Mucosa of descending colon (tissue), 3 donors: ENCODE results near the gene CFAP97. TPM values are rescaled to one million over a fixed set of nuclear protein-coding genes. Genes with fewer than 3 reads are reported as not detected.
"Not testable (repeated sequence)": the region's sequence is repeated elsewhere in the genome, so short reads cannot be mapped to it uniquely, and the experiment has no call there.

ENCODE experiments used
- ATAC-seq: fragments of 200-7000 bp; cut with Tn5 transposase; one replicate; pipeline ENCODE4 v1.9.1; 2020; ENCODE audit warnings: mild to moderate bottlenecking, moderate library complexity
- DNase-seq, 3 donors: peaks; one replicate each; pipeline ENCODE4 v3.0.0-alpha.2; 2020
- H3K36me3 ChIP-seq: fragments of 200-600 bp; one replicate; pipeline ENCODE4 v1.8.0; 2021; ENCODE audit warnings: low read depth, mild to moderate bottlenecking
- H3K4me1 ChIP-seq: fragments of 200-600 bp; one replicate; pipeline ENCODE4 v1.8.0; 2021; ENCODE audit warnings: low read depth, mild to moderate bottlenecking
- H3K4me3 ChIP-seq: fragments of 200-600 bp; one replicate; pipeline ENCODE4 v1.8.0; 2021; ENCODE audit warnings: mild to moderate bottlenecking
- H3K9me3 ChIP-seq: fragments of 200-600 bp; one replicate; pipeline ENCODE4 v1.8.0; 2021; ENCODE audit warnings: mild to moderate bottlenecking
- intact Hi-C, 2 donors: fragments of 100-400 bp; cut with DNase I in 1 of 2; cut with micrococcal nuclease in 1 of 2; formaldehyde crosslinking; loops; one replicate each; pipeline versions ENCODE4 v1.11.0 to v1.11.1; 2022; cut with DNase I, micrococcal nuclease
- total RNA-seq, 3 donors: library from RNA; stranded (reverse); fragmentation: NEBNext Ultra II Directional in 2 of 3; extraction: Animal tissue kit (Norgen Biotek cat#: 25700) in 2 of 3; gene quantifications; one replicate each; pipeline versions ENCODE4 v1.2.1 to v1.2.4, GENCODE V29; 2021 to 2023
- TF ChIP-seq, protein P1 (sequence below): fragments of 200-600 bp; IDR thresholded peaks from one replicate; pipeline ENCODE4 v1.8.0; 2022; ENCODE audit warnings: antibody characterized with exemption, mild to moderate bottlenecking
- donor health status: DM: no; HTN: no; CAD: no; lungs with moderate emphysema.
- donor health status: DM: no; HTN: no; CAD: no.
- donor health status: DM: no; HTN: yes; CAD: no.

CFAP97 gene
- total RNA-seq, 3 donors from 2014 or later: 12.4 to 44.3 (median 16.6) TPM

DNA sequence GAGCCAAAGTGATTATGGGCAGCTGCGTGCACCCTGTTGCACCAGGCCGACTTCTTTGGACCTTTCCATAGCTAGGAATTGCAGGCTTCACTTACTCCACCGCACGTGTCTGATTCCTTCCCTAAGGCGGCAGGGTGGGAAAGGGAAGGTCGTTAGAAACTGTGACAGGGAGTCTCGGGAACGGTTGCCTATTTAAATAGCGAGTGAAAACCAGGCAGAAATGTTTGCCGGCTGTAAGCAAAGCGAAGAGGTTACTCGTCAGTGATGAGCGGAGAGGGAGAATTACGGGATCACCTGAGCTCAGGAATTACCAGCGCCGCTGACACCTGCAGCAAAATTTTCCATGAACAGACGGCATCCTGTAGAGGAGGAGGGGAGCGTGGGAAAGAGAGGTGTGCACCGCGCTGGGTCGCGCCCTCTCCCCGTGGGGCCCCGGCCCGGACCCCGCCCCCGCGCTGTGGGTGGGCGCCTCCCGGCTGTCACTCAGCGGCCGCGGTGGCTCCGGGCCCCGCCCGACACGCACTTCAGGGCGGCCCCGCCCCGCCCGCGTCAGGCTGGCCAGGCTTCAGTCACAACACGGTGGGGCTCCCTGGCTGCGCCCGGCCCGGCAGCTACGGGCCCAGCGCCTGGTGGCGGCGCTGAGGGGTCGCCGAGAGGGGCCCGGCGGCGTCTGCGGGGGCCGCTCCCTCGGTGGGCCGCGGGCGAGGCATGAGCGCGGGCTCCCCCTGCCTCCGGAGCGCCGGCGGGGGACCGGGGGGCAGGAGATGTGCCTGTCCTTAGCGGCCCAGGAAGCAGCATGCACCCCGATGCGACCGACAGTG, 5.4 kb upstream of the CFAP97 start, which contains the start of gene SNX25:
SNX25 (plus strand) TSS at position 568 of the 821 bp plus-strand sequence; CDS start at position 797, 229 bp downstream.
- Histone ChIP-seq H3K4me3 (peak within 1 kb of the TSS; percentile 63), H3K36me3 (no peaks in the 10 kb centered on the region), H3K9me3 (no peaks in the 10 kb centered on the region), H3K4me1 (peaks cover 13% of the 10 kb centered on the region)
- DNase-seq: peak; percentile 91 to 94 (median 93)
- intact Hi-C loops: no loop called here
- peak; percentile 97 for ATAC-seq
- TF ChIP-seq, protein P1, sequence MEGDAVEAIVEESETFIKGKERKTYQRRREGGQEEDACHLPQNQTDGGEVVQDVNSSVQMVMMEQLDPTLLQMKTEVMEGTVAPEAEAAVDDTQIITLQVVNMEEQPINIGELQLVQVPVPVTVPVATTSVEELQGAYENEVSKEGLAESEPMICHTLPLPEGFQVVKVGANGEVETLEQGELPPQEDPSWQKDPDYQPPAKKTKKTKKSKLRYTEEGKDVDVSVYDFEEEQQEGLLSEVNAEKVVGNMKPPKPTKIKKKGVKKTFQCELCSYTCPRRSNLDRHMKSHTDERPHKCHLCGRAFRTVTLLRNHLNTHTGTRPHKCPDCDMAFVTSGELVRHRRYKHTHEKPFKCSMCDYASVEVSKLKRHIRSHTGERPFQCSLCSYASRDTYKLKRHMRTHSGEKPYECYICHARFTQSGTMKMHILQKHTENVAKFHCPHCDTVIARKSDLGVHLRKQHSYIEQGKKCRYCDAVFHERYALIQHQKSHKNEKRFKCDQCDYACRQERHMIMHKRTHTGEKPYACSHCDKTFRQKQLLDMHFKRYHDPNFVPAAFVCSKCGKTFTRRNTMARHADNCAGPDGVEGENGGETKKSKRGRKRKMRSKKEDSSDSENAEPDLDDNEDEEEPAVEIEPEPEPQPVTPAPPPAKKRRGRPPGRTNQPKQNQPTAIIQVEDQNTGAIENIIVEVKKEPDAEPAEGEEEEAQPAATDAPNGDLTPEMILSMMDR: no peak

- TF ChIP-seq, protein P1: no peak
- Histone ChIP-seq H3K9me3 (no peaks in the 10 kb centered on the region), H3K4me1 (peaks cover 14% of the 10 kb centered on the region), H3K36me3 (no peaks in the 10 kb centered on the region), H3K4me3 (no peak overlapping the region)
- ATAC-seq (no peak), DNase-seq (no peak)
- intact Hi-C loops: no loop called here
Measured at GRCh38 chr4:185207466-185207865, 3.7 kb upstream of the CFAP97 start.

GRCh38 chr4:185205697-185206342, 2.0 kb upstream of the CFAP97 start:
- Histone ChIP-seq H3K9me3 (no peaks in the 10 kb centered on the region), H3K36me3 (no peaks in the 10 kb centered on the region), H3K4me1 (peaks cover 14% of the 10 kb centered on the region), H3K4me3 (no peak overlapping the region)
- intact Hi-C loops: no loop called here
- TF ChIP-seq, protein P1: no peak
- DNase-seq (no peak), ATAC-seq (no peak)

GRCh38 chr4:185205073-185205472, 1.3 kb upstream of the CFAP97 start:
- intact Hi-C loops, DNase-seq, H3K4me3 ChIP-seq, H3K9me3 ChIP-seq, ATAC-seq, H3K36me3 ChIP-seq: not testable (repeated sequence)
- H3K4me1 ChIP-seq: peaks cover 14% of the 10 kb centered on the region

- no peak for ATAC-seq
- TF ChIP-seq, protein P1: no peak
- intact Hi-C loops: loop anchor here in 1 of 2 donors (5.0 kb wide), 1 partner anchor 193 kb away; the partner anchor contains the start of genes ANKRD37 and LRP2BP
- no peak for DNase-seq
- Histone ChIP-seq H3K4me3 (peak overlapping the region; percentile 61), H3K4me1 (peaks cover 14% of the 10 kb centered on the region), H3K36me3 (no peaks in the 10 kb centered on the region), H3K9me3 (no peaks in the 10 kb centered on the region)
Measured at GRCh38 chr4:185204238-185204910, 574 bp upstream of the CFAP97 start.
